OCI-M1 (cell line): Measurements from ENCODE around the gene KCNK16.

Source experiments
- DNase-seq: peaks from one replicate; lab custom pipeline; 2025; lab: John Stamatoyannopoulos, UW

KCNK16 gene

DNA sequence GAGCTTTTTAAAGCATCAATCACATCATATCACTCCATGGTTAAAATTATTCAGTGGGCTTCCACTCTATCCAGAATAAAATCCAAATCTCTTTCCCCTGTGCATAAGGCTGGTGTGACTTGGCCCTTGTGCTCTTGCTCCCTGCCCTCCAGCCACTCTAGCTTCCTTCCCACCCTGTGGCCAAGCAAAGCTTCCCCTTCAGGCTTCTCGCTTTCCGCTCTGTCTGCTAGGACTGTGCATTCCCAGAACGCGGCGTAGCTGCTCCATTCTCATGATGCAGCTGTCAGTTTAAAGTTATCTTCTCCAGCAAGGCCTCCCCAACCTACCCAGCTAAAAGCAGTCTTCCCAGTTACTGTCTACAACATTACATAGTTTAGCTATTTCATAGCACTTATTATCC lies 19.4 kb upstream of the KCNK16 start:
- no peak for DNase-seq

DNA sequence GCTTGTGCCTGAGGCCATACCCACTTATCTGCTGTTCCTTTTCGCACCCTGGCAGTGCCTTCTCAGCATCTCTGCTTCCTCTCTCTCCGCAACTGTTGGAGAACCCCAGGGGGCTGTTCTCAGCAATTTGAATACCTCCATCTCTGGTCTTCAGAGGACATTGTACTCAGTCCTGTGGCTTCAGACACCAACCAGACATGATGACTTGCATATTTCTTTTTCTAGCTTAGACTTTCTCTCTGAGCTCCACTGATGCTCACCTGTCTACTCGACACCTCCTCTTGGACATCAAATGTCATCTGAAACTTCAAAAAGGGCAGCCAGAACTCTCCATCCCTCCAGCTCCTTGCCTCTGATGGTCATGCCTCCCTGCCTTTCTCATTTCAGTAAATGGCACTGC lies 18.9 kb upstream of the KCNK16 start:
- DNase-seq, result no peak

- no peak for DNase-seq
Measured at GRCh38 chr6:39339868-39340550, 17.5 kb upstream of the KCNK16 start.

DNA sequence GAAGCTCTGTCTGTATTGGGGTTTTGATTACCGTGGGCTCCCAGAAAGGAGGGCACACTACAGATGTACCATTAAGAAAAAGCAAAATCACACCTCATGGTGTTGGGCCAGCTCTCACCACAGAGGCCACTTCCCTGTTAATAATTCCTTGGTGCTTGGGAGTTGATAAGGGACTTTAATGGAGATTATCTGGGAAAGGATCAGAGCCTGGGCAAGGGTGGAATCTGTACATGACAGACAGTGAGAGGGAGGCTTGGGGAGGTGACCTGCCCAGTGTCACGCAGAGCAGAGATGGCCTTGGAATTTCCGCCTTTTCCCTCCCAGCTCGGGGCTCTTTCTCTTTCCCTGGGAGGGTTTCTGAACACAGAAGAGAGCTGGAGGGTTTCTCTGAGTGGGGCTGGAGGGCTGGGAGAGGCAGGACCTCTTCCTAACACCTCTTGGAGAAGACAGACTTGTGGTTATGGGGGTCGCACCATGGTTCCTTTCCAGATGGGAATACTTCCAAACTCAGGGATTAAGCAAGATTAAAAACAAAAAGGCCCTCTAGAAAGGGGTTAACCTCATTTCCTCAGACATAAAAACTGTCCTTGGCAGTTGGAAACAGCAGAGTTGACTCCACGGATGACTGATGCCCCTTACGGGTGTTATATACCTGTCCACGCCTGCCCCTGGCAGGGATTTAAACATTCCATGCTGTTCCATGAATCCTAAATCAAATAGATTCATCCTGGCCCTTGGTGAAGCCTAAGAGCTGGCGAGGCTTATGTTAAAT lies 16.8 kb upstream of the KCNK16 start:
- DNase-seq, result no peak

DNA sequence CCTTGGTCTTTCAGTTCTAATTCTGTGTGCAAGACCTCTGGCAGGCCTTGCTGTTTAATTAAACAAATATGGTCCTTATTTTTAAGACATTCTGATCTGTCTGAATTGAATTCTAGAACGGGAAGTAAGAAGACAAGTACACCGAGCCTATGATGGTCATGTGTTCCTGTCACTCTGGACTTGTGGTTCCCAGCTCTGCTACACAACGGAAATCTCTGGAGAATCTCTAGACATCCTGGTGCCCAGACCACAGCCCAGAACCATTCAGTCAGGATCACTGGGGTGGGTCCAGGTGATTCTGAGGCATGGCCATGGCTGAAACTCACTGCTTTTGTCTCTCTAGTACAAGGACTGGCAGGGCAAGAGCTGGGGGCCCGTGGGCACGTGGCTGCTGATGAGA lies 15.9 kb upstream of the KCNK16 start:
- DNase-seq, result peak; percentile 44

GRCh38 chr6:39335780-39336545 lies 13.5 kb upstream of the KCNK16 start:
- DNase-seq, result peak; percentile 42

GRCh38 chr6:39333644-39334438 lies 11.3 kb upstream of the KCNK16 start:
- DNase-seq, result no peak

- no peak for DNase-seq
Measured at GRCh38 chr6:39330476-39330875, 8.0 kb upstream of the KCNK16 start.

DNA sequence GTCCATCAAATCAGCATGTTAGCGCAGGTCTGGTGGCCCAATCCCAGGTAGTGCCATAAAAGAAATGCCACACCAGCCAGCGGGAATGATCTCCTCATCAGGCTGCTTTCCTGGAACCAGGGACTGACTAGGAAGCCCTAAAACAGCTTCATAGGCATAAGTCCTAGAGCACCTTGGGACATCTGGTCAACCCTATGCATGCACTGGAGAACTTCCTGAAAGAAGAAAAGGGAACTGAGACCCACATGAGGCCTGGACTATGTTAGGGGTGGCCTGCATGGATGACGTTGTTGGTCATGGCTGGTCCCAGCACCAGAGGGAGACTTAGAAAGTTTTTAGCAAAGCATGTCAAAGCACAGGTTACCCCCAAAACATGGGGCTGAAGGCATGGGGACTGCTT lies 7.6 kb upstream of the KCNK16 start:
- DNase-seq, result peak; percentile 22

DNA sequence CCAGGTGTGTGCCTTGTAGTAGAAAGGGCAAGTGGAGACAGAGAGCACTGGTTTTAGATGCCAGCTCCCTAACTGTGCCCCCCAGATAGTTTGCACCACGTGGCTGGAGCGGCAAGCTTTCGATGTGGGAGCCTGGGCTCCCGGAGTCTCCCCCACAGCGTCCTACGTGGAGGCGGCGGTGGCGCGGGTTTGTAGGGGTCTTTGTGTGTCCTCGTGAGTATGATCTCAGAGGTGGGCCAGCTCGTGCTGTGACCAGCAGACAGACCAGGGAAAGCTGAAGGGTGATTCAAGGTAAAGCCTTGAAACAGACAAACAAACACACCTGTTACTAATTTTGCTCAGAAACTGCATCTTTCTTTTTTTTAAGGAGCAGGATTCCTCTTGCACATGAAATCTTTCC lies 5.6 kb upstream of the KCNK16 start:
- DNase-seq, result no peak

GRCh38 chr6:39327507-39327906 lies 5.0 kb upstream of the KCNK16 start:
- no peak for DNase-seq

GRCh38 chr6:39321761-39322160 lies 741 bp downstream of the KCNK16 start:
- DNase-seq, result peak; percentile 51

DNA sequence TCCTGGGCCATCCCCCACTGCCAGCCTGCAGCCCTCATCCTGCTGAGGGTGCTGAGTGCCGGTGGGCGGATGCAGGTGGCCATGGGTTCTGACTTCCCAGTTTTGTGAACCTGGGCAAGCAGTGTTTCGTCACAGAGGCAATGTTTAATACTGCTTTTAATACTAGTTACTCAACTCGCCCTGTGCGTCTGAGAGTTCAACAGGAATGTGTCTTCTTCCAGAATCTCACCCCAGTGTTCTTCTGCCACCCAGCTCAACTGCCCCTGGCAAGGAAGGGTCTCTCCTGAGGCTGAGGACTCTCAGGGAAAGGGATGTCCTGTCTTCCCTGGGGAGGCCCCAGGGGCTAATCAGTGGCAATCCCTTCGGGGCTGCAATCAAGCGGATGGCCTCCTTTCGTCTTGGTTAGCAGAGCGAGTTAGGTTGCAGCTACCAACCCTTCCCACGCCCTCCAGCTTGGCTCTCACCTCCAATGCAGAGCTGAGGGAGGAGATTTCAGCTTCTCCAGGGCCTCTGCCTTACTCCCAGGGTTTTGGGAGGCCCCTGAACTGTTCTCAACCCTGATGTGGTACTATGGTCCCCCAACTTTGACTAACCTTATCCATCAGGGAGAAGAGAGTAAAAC lies 2.0 kb downstream of the KCNK16 start:
- DNase-seq, result no peak

DNA sequence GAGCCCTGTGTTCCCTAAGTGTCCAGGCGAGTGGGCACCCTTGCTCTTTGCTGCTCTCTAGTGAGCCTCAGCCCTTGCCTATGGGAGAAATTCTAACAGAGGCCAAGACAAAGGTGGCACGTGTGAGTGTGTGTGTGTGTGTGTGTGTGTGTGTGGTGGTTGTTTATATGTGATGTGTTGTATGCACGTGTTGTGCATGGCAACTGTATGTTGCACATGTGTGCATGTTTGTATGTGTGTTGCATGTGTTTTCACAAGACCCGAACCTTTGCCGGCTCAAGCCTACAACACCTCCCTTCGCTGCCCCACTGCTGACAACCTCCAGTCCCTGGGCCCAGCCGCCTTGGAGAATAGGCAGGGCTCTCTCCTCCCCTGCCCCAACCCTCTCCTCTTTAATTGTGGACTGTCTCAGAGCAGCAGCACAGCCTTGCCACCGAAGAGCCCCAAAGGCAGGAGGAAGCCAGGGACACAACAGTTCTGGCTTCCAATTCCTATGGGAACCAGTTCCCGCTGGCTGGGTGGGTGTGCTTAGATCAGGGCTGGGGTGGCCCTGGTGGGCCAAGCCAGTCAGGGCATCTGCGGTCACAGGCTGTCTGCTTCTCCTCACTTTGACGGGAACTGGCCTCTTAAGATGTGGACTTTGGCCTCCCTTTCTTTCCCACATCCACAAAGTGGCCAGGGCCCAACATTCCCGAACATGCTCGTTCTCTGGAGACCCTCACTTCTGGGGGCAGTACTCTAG lies 2.7 kb downstream of the KCNK16 start:
- DNase-seq, result no peak

- DNase-seq, result no peak
Measured at GRCh38 chr6:39317256-39317655, 5.2 kb downstream of the KCNK16 start.

- peak; percentile 14 for DNase-seq
Measured at GRCh38 chr6:39314273-39314795, 8.2 kb downstream of the KCNK16 start, which contains the start of gene KCNK17. TSS of gene KCNK17 (minus strand) at chr6:39314419. CDS start at chr6:39314320, 99 bp downstream.

DNA sequence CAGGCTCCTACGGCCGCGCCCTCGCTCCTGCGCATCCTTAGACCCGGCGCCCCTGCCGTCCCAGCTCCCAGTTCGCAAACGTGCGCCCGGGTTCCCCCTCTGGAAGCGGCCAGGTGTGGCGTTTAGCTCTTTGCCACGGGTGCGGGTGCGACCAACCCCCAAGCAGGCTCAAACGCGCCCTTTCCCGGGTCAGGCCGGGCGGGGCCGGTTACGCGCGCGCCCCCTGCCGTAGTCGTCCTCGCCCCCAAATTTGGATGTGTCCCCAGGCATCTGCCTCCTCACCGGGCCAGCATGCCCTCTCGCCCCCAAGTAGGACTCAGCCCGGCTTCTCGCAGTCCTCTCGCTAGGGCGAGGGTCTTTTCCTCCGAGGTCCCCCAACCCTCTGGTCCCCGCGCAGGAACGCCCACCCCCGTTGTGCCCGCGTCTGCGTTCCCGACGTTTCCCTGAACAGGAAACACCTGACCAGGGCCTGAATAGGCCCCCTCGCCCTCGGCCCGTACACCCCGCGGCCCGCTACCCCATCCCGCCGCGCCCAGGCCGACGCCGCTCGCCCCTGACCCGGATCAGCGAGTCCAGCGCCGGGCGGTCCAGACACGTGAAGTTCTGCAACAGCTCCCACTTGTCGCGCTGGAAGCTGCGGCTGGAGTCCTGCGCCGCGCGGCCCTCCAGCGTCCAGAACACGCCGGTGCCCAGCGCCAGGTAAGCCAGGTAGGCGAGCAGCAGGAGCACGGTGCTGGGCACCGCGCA lies 8.8 kb downstream of the KCNK16 start:
- DNase-seq, result no peak

DNA sequence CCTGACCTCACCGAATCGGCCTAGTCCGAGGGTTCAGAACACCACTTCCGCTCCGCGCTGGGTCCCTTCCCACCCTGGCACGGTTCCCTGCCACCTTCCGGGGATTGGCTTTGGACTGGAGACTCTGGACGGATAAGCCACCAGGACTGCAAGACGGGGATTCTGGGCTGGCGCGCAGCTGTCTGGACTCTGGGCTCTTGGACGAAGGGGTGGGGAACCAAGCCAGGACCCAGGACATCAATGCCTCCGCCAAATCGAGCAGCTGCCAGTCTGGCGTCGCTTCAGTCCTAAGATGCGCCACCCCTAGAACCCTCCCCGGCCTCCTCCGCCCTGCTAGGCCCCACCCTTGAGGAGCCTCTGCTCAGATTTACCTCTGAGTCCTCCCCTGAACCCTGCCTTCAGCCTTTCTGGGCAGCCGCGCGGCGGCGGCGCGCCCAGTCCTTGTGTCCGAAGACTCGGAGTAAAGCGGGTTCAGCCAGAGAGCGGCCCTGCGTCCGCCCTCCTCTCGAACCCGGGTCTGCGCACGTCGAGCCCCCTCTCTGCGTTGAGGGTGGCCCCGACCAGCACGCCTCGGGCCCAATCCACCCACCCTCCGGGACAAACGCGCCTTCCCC lies 9.5 kb downstream of the KCNK16 start:
- DNase-seq, result no peak

- DNase-seq, result no peak
Measured at GRCh38 chr6:39310542-39310941, 12.0 kb downstream of the KCNK16 start.
